Neural crest cell (in vitro differentiated cells): Measurements from ENCODE around the gene SLC66A3. TPM values are rescaled to one million over a fixed set of nuclear protein-coding genes. Genes with fewer than 3 reads are reported as not detected.
A peak's percentile ranks its signal among the peaks of the same experiment; 100 is the strongest.

Experiments
- DNase-seq: peaks from one replicate; pipeline ENCODE4 v3.0.0; 2021; ENCODE audit warnings: low read depth, mixed read lengths, low spot score
- H3K27ac Mint-ChIP-seq: one replicate; pipeline ENCODE4 v1.8.0; 2021; ENCODE audit warnings: mild to moderate bottlenecking, mixed read lengths; ENCODE audit not compliant: unreplicated experiment
- H3K27me3 Mint-ChIP-seq: 2 replicates; pipeline ENCODE4 v1.8.0; 2021; ENCODE audit warnings: low read depth, mild to moderate bottlenecking, mixed read lengths
- H3K36me3 Mint-ChIP-seq: 2 replicates; pipeline ENCODE4 v1.8.0; 2021; ENCODE audit warnings: low read depth, mild to moderate bottlenecking, mixed read lengths
- H3K4me1 Mint-ChIP-seq: 2 replicates; pipeline ENCODE4 v1.8.0; 2021; ENCODE audit warnings: mixed read lengths
- H3K4me3 Mint-ChIP-seq: one replicate; pipeline ENCODE4 v1.8.0; 2021; ENCODE audit warnings: mild to moderate bottlenecking, mixed read lengths
- H3K9me3 Mint-ChIP-seq: 2 replicates; pipeline ENCODE4 v1.8.0; 2021; ENCODE audit warnings: mixed read lengths
- total RNA-seq: library from RNA; stranded (reverse); gene quantifications from 2 replicates; pipeline ENCODE4 v1.2.1, GENCODE V29; 2021
- TF ChIP-seq, protein P1 (sequence below): fragments of 200-600 bp; sonication (generic); conservative IDR thresholded peaks from 2 replicates; pipeline ENCODE4 v1.5.0; 2021; ENCODE audit warnings: antibody characterized with exemption, mild to moderate bottlenecking

SLC66A3 gene
- total RNA-seq, 1 donor from 2014 or later, result 5.1 TPM

GRCh38 chr2:11145350-11145749 lies 9.9 kb upstream of the SLC66A3 start:
- peaks cover 18% of the 10 kb centered on the region for H3K27me3 Mint-ChIP-seq
- TF ChIP-seq, protein P1, sequence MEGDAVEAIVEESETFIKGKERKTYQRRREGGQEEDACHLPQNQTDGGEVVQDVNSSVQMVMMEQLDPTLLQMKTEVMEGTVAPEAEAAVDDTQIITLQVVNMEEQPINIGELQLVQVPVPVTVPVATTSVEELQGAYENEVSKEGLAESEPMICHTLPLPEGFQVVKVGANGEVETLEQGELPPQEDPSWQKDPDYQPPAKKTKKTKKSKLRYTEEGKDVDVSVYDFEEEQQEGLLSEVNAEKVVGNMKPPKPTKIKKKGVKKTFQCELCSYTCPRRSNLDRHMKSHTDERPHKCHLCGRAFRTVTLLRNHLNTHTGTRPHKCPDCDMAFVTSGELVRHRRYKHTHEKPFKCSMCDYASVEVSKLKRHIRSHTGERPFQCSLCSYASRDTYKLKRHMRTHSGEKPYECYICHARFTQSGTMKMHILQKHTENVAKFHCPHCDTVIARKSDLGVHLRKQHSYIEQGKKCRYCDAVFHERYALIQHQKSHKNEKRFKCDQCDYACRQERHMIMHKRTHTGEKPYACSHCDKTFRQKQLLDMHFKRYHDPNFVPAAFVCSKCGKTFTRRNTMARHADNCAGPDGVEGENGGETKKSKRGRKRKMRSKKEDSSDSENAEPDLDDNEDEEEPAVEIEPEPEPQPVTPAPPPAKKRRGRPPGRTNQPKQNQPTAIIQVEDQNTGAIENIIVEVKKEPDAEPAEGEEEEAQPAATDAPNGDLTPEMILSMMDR, result no peak
- DNase-seq, result no peak
- no peaks in the 10 kb centered on the region for H3K9me3 Mint-ChIP-seq
- no peaks in the 10 kb centered on the region for H3K4me1 Mint-ChIP-seq
- no peak overlapping the region for H3K27ac Mint-ChIP-seq
- no peaks in the 10 kb centered on the region for H3K36me3 Mint-ChIP-seq
- no peak overlapping the region for H3K4me3 Mint-ChIP-seq

GRCh38 chr2:11146076-11146475 lies 9.2 kb upstream of the SLC66A3 start:
- peaks cover 21% of the 10 kb centered on the region for H3K27me3 Mint-ChIP-seq

DNA sequence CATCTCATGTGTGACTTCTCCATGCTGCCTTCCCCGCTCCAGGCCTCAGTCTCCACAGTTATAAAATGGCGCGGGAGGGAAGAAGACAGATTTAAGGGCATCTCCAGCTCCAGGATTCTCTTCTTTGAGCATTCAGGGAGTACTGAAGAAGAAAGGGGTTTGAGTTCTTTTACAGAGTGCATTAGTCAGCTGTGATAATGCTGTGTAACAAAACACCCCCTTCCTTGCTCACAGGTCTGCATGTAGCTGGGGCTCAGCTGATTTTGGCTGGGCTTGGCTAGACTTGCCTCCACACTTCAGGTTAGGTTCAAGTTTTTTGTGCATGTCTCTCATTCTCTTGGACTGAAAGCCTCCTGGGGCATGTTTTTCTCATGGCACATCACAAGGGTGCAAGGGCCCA lies 8.0 kb upstream of the SLC66A3 start:
- no peaks in the 10 kb centered on the region for H3K4me1 Mint-ChIP-seq
- no peaks in the 10 kb centered on the region for H3K9me3 Mint-ChIP-seq

More at GRCh38 chr2:11146076-11146475, 9.2 kb upstream of the SLC66A3 start:
- Mint-ChIP-seq H3K36me3 (no peaks in the 10 kb centered on the region), H3K9me3 (no peaks in the 10 kb centered on the region), H3K4me3 (no peak overlapping the region), H3K27ac (no peak overlapping the region), H3K4me1 (no peaks in the 10 kb centered on the region)
- TF ChIP-seq, protein P1, result no peak
- DNase-seq, result no peak

DNA sequence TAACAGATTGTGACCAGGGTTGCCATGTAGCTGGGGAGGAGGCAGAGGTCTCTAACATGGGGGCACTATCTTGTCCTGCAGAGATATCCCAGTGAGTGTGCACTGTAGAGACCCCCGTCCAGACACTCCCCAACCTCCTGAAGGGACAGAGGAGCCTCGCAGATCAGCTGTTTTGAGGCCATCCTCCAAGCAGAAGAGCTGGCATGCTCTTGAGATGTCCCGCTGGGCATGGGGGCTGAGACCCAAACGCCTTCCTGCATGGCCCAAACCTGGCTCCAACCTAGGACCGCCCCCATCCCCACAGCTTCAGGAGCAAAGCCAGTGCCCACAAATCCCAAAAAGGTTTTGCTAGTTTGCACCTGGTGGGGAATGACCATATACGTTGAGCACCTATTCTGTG lies 2.7 kb upstream of the SLC66A3 start:
- Mint-ChIP-seq H3K27ac (no peak overlapping the region), H3K9me3 (no peaks in the 10 kb centered on the region), H3K27me3 (peaks cover 36% of the 10 kb centered on the region), H3K36me3 (no peaks in the 10 kb centered on the region), H3K4me3 (no peak overlapping the region), H3K4me1 (peaks cover 10% of the 10 kb centered on the region)
- TF ChIP-seq, protein P1, result no peak
- DNase-seq, result no peak

More for the DNA sequence above, 8.0 kb upstream of the SLC66A3 start:
- Mint-ChIP-seq H3K27ac (no peak overlapping the region), H3K27me3 (peaks cover 32% of the 10 kb centered on the region), H3K4me3 (no peak overlapping the region), H3K36me3 (no peaks in the 10 kb centered on the region)
- TF ChIP-seq, protein P1, result no peak
- DNase-seq, result no peak

- peak overlapping the region; percentile 80 for H3K4me3 Mint-ChIP-seq
- peaks cover 36% of the 10 kb centered on the region for H3K27me3 Mint-ChIP-seq
- peaks cover 10% of the 10 kb centered on the region for H3K4me1 Mint-ChIP-seq
- no peaks in the 10 kb centered on the region for H3K36me3 Mint-ChIP-seq
- DNase-seq, result no peak
- TF ChIP-seq, protein P1, result no peak
- no peak overlapping the region for H3K27ac Mint-ChIP-seq
- H3K9me3 Mint-ChIP-seq, result no peaks in the 10 kb centered on the region
These were observed 998 bp upstream of the SLC66A3 start for GRCh38 chr2:11154016-11154922.
